ENCODE measurements around the gene RASGEF1B.

DNA sequence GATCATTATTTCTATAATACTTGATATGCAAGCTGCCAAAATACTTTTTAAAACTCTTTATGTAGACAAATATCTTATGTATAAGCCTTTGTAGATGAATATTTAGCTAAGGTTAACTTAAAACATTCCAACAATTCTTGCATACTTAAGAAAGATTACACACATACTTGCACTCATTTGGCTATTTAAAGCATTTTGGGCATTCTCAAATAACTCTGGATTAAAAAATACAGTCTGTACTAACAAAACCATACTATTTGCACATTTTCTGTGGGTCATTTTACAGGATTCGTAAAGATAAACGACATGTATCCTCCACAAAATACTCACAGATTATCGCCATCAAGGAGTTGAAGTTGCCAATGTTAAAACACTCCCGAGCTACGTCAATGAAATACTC lies 26.5 kb downstream of the RASGEF1B start:
- TF ChIP-seq ZFP36 (IDR thresholded peaks at IDR 0.05; ENCODE audit: borderline replicate concordance, partially characterized antibody) (no peak), JUNB (IDR thresholded peaks at IDR 0.05) (no peak), RAD21 (conservative IDR thresholded peaks at IDR 0.05 in 1 of 2, IDR thresholded peaks at IDR 0.05 in 1 of 2) (no peak), POLR2A (IDR thresholded peaks at IDR 0.05; ENCODE audit: low read length) (no peak), ESRRA (IDR thresholded peaks at IDR 0.05; ENCODE audit: borderline replicate concordance, low read length) (no peak)
- TF ChIP-seq, protein P1, sequence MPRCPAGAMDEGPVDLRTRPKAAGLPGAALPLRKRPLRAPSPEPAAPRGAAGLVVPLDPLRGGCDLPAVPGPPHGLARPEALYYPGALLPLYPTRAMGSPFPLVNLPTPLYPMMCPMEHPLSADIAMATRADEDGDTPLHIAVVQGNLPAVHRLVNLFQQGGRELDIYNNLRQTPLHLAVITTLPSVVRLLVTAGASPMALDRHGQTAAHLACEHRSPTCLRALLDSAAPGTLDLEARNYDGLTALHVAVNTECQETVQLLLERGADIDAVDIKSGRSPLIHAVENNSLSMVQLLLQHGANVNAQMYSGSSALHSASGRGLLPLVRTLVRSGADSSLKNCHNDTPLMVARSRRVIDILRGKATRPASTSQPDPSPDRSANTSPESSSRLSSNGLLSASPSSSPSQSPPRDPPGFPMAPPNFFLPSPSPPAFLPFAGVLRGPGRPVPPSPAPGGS (IDR thresholded peaks at IDR 0.05), result no peak
- TF ChIP-seq, protein P2, sequence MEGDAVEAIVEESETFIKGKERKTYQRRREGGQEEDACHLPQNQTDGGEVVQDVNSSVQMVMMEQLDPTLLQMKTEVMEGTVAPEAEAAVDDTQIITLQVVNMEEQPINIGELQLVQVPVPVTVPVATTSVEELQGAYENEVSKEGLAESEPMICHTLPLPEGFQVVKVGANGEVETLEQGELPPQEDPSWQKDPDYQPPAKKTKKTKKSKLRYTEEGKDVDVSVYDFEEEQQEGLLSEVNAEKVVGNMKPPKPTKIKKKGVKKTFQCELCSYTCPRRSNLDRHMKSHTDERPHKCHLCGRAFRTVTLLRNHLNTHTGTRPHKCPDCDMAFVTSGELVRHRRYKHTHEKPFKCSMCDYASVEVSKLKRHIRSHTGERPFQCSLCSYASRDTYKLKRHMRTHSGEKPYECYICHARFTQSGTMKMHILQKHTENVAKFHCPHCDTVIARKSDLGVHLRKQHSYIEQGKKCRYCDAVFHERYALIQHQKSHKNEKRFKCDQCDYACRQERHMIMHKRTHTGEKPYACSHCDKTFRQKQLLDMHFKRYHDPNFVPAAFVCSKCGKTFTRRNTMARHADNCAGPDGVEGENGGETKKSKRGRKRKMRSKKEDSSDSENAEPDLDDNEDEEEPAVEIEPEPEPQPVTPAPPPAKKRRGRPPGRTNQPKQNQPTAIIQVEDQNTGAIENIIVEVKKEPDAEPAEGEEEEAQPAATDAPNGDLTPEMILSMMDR (IDR thresholded peaks at IDR 0.05), result no peak
- TF ChIP-seq, protein P3, sequence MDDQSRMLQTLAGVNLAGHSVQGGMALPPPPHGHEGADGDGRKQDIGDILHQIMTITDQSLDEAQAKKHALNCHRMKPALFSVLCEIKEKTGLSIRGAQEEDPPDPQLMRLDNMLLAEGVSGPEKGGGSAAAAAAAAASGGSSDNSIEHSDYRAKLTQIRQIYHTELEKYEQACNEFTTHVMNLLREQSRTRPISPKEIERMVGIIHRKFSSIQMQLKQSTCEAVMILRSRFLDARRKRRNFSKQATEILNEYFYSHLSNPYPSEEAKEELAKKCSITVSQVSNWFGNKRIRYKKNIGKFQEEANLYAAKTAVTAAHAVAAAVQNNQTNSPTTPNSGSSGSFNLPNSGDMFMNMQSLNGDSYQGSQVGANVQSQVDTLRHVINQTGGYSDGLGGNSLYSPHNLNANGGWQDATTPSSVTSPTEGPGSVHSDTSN (IDR thresholded peaks at IDR 0.05), result no peak

All from A549 (cell line).